GM12874 (cell line): ENCODE measurements around the gene MRPL46.

Source experiments
- TF ChIP-seq, protein P1 (sequence below): IDR thresholded peaks from 2 replicates; pipeline ENCODE4 v1.5.1; 2011; ENCODE audit warnings: low read depth, mild to moderate bottlenecking, control low read depth, low read length, moderate library complexity; ENCODE audit not compliant: insufficient read depth

MRPL46 gene

DNA sequence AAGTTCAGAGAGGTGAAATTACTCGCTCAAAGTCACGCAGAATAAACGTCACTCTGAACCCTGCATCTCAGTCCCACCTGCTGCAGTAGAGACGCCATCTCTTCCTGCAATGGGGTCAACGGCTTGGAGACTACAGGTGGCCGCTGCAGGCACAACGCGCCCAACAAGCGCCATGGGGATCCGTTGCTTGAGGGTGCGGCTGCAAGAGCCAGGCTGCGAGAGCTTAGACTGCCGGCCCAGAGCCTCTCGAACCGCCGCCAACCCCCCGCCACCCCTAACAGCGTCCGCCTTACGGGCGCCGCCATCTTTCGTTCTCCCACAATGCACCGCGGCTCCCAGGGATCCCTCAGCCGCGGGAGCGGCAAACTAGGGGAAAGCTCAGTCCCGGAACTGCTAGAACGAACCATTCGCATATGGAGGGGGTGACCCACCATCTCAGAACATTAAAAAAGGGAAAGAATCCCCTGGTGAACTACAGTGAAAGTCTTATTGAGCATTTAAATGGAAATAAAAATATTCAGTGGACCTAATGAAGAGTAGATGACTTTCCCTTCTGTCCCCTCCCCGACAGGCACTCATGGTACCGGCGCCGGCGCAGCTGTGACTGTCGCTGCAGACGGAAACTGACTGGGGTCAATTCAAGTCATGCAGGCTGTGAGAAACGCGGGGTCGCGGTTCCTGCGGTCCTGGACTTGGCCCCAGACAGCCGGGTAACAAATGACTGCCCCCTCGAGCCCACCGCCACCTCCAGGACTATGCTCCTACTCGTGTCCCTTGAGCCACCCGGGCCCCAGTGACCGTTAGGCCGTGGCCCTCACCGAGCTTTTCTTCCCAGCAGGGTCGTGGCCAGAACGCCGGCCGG is at the start of gene MRPL46, which contains the start of gene MRPS11:
TSS of gene MRPL46 (minus strand) at position 316 of the 862 bp plus-strand sequence. CDS start at position 305, 11 bp downstream.
TSS of gene MRPS11 (plus strand) at position 636 of the 862 bp plus-strand sequence. CDS start at position 646, 10 bp downstream.
- TF ChIP-seq, protein P1, sequence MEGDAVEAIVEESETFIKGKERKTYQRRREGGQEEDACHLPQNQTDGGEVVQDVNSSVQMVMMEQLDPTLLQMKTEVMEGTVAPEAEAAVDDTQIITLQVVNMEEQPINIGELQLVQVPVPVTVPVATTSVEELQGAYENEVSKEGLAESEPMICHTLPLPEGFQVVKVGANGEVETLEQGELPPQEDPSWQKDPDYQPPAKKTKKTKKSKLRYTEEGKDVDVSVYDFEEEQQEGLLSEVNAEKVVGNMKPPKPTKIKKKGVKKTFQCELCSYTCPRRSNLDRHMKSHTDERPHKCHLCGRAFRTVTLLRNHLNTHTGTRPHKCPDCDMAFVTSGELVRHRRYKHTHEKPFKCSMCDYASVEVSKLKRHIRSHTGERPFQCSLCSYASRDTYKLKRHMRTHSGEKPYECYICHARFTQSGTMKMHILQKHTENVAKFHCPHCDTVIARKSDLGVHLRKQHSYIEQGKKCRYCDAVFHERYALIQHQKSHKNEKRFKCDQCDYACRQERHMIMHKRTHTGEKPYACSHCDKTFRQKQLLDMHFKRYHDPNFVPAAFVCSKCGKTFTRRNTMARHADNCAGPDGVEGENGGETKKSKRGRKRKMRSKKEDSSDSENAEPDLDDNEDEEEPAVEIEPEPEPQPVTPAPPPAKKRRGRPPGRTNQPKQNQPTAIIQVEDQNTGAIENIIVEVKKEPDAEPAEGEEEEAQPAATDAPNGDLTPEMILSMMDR: no peak

DNA sequence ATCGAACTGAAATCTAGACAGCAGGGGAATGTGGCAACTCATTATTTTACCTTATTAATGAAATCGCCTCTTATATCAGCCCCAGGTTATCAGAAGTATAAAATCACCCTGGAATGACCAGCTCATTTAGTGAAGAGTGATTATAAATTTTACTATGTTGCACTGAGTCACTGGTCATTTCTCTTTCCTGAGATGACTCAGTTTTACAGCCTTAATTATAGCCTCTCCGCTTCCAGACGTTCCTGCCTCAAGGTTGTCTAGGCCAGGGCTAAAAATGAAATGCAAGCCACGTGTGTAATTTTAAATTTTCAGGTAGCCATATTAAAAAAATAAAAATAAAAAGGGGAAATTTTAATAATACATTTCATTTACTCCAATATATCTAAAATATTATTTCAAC is 46.0 kb upstream of the MRPL46 start:
- TF ChIP-seq, protein P1: no peak

DNA sequence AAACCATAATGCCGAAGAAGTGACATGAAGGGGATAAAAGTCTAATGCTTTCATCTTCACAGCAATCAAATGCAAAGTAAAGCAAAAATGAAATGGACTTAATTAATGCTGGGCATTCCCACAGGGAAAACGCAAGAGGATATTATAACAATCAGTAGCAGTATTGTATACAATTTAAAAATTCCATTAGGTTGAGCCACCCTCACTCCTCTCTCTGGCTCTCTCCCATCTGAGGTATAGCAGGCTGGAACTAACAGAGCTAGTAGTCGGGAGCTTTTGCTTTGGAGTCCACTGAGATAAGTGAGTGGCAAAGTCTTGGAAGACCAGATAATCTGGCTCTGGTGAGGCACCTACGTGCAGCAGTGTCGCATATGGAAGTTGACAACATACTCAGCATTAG is 45.4 kb upstream of the MRPL46 start:
- TF ChIP-seq, protein P1: no peak

DNA sequence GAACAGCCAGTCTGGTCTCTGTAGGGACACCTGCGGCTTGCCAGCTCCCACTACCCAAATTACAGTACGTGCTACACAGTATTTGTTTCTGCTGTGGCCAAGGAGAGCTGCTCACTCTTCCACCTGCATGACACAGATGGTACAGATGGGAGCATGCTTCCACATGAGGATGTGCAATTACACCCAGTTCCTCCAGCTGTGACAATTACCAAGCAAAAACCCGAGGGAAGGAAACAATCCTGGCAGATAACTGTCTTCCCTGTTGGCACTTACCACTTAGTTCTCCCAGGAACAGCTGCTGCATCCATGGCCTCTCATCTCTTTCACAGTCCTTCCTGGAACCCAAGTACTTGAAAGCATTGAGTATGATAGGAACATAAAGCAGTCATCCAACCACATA is 44.9 kb upstream of the MRPL46 start:
- TF ChIP-seq, protein P1: no peak

DNA sequence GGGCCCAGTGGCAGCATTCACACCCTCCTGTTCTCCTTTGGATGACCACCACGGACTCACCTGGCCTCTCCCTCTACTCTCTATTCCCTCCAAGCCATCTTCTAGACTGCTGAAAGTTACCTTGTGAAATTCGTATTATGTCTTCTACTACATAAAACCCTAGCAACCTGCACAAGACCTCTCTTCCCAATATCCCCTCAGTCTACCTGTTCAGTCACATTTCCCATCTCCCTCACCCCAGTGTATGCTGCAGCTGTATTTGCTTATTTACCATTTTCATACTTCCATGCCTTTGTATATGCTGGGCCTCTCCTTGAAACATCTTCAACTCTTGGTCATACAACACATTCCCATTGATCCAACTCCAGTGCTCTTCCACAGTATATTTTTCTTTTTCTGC is 44.0 kb upstream of the MRPL46 start:
- TF ChIP-seq, protein P1: no peak

DNA sequence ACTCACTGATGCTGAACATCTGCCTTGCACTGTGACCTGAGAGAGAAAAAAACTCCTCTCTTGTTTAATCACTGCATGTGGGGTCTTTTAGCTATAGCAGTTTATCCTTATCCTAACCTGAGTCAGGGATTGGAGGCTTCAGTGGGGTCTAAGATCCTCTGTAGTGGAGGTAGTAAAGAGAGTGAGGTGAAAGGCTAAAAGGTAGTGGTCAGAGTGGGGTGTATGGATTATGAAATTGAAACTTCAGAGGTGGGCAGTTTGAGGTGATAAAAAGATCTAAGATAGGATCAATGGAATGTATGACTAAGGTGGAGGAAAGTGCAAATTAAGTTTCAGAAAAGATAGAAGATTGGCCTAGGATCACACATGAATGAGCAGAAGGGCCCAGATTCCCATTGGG is 42.8 kb upstream of the MRPL46 start:
- TF ChIP-seq, protein P1: no peak

DNA sequence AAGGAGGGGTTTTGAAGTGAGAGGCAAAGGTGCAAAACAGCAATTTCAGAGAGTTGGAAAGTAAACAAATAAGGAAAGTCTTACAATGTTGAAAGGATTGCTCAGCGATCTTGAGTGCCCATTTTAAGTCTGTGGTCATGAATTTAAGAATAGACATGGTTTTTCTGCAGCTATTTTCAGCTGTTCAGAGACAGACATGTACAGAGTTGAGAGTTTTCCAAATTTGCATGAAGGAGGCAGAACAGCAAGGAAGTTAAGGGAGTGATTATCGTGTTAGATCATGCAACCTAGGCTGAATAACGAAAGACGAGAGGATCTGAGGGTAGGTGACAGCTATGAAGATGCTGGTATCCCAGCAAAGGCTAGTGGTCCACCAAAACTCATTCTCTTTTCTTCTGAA is 42.1 kb upstream of the MRPL46 start:
- TF ChIP-seq, protein P1: no peak
